GM12864 (cell line): ENCODE data around the gene MS4A10.

ENCODE experiments used
- DNase-seq: peaks from one replicate; pipeline ENCODE4 v3.0.0-alpha.2; 2011; ENCODE audit warnings: low read depth
- H3K4me3 ChIP-seq: 2 replicates; pipeline ENCODE4 v1.5.1; 2011; ENCODE audit warnings: mild to moderate bottlenecking, low read depth, low read length, control low read depth
- CTCF ChIP-seq: IDR thresholded peaks from 2 replicates; pipeline ENCODE4 v1.5.1; 2011; ENCODE audit warnings: low read depth, mild to moderate bottlenecking, moderate library complexity, low read length, control low read depth, inconsistent platforms; ENCODE audit errors: missing control alignments

Gene MS4A10

DNA sequence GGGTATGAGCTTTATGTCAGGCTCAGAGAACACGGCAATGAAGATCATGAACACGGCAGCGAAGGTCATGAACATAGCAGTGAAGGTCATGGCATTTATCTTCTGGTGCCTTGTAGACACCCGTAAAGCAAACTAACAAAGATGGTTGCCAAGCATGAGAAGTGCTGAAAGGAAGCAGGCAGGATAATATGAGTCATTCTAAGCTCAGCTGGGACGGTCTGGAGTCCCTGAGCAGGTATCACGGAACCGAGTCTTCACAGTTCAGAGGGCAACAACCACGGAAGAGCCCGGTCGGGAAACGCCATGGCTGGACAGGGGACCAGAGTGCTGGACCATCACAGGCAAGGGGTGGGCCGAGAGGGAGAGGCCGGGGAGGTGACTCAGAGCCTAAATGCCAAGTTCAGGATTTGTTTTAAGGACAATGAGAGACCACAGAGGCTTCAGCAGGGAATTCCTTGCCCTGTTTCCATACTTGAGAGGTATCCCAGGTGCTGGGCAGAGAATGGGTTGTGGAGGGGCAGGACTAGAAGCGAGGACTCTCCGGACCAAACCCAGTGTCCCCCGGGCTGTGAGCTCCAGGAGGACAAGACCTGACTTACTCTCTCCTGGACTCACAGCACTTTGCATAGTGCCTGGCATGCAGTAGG lies 13.1 kb upstream of the MS4A10 start:
- DNase-seq = no peak

DNA sequence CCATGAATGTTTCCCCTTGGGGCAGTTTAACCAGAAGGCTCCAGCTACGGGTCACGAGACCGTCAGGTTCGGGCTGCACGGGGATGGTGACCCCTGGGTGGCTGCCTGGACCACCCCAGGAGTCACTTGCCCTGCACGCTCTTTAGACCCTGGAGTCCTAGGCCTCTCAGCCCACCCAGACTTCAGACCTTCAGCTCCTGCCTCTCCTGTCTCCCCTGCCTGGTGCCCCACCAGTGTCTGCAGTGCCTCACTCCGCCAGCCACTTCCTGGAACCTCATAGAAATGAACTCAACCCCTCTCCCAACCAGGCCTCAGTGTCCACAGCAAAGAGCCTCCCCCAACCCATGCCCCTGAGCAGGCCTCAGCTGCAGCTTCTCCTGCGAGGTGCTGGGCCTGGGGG lies 12.5 kb upstream of the MS4A10 start:
- no peak for TF ChIP-seq CTCF
- H3K4me3 ChIP-seq = no peak overlapping the region
- no peak for DNase-seq

More for the DNA sequence above, 13.1 kb upstream of the MS4A10 start:
- no peak overlapping the region for H3K4me3 ChIP-seq
- TF ChIP-seq CTCF = no peak

DNA sequence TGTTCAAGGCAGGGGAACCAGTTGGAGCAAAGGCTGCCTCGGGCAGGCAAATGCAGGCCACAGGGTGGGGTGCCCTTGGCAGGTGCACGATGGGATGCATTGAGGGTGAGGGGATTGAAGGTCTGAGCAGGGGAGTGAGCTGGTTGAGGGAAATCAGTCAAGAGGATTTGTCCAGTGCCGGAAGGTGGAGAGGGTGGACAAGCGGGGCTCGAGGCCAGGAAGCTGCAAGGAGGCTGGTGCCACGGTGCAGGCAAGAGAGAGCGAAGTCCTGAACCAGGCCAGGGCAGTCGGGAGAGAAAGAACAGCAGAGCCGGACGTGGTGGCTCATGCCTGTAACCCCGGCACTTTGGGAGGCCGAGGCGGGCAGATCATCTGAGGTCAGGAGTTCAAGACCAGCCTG lies 10.4 kb upstream of the MS4A10 start:
- no peak for DNase-seq
- TF ChIP-seq CTCF = no peak
- no peak overlapping the region for H3K4me3 ChIP-seq

- TF ChIP-seq CTCF = peak; percentile 95
- peak; percentile 84 for DNase-seq
- H3K4me3 ChIP-seq = no peak overlapping the region
Measured at GRCh38 chr11:60775420-60775961, 9.6 kb upstream of the MS4A10 start.

GRCh38 chr11:60776167-60776566 lies 9.0 kb upstream of the MS4A10 start:
- DNase-seq = no peak
- no peak overlapping the region for H3K4me3 ChIP-seq
- no peak for TF ChIP-seq CTCF

DNA sequence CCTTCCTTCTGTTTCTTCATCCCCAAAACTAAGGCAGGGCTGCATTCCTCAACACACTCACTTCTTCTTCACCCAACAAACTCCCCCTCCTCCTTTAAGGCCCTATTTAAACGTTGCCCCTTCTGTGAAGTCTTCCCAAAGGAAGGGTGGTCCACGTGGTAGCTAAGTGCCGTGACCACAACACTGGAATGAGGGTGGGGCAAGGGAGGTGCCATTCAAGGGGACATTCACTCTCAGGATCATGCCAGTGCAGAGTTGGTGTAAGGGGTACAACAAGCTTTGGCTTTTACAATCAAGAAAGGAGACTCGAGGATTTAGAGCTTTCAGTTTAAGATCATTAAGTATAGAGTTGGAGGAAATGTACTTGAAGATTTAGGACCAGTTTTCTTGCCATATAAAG lies 8.0 kb upstream of the MS4A10 start:
- no peak for DNase-seq
- no peak for TF ChIP-seq CTCF
- H3K4me3 ChIP-seq = no peak overlapping the region

DNA sequence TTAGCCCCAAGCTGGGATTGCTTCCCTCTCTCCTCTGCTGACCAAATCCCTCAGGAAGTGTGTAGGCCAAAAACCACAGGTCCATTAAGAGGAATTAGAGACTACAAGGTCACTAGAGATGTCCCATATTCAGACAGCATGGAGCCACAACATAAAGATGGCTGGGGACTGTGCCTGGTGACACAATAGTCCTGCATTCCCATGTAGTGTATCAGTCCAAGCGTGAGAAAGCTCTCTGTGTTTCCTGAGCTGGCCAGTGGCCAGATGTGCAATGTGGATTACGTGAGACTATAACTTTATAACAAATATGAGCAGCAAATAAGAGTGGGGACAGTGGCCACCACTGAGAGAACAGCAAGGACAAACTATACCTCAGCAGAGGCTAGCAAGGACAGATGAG lies 7.6 kb upstream of the MS4A10 start:
- TF ChIP-seq CTCF = no peak
- H3K4me3 ChIP-seq = no peak overlapping the region
- no peak for DNase-seq
